GM19043 (cell line): ENCODE results near the gene F13B.
"Not testable (repeated sequence)": the region's sequence is repeated elsewhere in the genome, so short reads cannot be mapped to it uniquely, and the experiment has no call there.

Experiments
- ATAC-seq: cut with Tn5 transposase; IDR thresholded peaks from one replicate; pipeline ENCODE4 v1.9.1; 2021; ENCODE audit warnings: low read depth; ENCODE audit not compliant: unreplicated experiment

F13B gene

DNA sequence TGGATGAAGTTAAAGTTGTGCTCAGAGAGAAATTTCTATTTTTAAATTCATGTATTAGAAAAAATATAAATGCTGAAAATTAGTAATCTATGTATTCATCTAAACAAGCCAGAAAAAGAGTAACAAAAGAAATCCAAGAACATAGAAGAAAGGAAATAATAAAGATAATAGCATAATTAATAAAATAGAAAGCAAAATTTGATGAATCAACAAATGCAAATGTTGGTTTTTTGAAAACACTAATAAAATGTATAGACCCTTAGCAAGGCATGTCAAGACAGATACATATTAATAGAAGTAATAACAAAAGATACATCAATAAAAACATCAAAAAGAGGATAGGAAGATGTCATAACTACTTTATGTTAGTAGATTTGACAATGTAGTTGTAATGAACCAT is 18.0 kb downstream of the F13B start:
- no peak for ATAC-seq

DNA sequence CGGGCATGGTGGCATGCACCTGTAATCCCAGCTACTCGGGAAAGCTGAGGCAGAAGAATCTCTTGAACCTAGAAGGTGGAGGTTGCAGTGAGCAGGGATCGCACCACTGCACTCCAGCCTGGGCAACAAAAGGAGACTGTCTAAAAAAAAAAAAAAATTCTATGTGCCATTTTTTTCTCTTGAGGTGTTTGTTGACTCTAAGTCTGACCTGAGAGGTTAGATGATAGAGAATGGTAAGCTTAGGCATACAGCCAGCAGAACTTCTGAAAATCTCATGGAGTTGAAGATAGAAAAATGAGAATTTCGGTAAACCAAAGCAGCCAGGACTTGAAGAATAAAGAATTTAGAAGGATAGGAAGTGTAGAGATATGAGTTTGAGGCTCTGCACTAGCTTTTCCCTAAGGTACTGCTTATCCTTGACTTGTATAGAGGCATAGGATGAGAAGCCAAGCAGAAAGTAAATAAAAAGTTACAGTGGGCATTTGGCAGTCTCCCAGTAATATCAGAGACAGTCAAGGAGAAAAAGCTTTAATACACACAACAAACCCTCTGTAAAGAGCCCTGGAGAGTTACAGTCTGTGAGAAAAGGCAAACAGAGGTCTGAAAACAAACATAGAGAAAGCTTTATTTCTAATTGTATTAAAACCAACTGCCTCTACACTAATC is 24.3 kb downstream of the F13B start:
- no peak for ATAC-seq

DNA sequence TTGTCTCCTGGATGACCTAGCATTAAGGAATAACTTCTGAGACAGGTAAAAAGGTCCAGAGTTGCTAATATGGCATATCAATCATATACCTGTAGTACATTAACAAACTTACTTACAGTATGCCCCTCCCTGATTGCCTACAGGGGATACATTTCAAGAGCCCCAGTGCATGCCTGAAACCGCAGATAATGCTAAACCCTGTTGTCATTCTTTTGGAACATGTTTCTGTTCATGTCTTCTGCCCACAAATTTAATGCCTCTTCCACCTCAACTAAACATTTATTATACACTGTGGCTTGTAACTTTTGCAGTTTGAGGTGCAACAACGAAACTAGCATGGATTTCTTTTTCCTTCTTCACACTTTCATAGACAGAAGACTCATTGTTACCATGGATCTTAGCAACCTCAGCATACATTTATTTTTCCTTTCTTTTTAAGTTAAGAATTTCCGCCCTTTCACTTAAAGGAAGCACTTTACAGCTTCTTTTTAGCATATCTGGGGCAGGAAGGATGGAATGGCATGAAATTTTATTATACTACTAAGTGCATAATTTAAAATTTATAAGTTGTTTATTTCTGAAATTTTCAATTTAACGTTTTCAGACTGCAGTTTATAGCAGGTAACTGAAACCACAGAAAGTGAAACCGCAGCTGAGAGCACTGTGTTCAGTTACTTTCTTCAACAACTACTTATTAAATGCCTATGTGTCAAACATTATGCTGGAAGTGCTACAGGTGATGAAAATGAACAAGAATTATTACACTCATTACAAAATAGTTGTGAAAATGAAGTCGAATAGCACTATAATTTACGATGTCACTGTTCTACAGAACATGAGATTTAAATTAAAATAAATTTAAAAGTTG is 25.3 kb downstream of the F13B start:
- ATAC-seq = no peak

DNA sequence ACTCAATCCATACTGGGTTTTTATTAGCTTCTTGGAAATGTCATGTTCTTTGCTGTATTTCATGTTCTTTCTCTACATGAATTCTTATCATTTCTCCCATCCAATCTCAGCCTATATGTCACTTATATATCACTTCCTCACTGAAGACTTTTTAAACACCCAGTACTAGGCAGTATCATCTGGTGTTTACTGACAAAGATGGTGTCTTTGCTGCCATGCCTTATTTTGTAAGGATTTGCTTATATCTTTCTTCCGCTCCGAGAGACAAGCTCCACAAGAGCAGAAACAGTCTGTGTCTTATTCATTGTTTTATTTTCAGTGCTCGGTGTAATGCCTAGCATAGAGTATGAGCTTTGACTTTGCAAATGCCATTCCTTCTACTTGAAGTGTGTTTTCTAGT is 30.2 kb downstream of the F13B start:
- ATAC-seq = no peak

DNA sequence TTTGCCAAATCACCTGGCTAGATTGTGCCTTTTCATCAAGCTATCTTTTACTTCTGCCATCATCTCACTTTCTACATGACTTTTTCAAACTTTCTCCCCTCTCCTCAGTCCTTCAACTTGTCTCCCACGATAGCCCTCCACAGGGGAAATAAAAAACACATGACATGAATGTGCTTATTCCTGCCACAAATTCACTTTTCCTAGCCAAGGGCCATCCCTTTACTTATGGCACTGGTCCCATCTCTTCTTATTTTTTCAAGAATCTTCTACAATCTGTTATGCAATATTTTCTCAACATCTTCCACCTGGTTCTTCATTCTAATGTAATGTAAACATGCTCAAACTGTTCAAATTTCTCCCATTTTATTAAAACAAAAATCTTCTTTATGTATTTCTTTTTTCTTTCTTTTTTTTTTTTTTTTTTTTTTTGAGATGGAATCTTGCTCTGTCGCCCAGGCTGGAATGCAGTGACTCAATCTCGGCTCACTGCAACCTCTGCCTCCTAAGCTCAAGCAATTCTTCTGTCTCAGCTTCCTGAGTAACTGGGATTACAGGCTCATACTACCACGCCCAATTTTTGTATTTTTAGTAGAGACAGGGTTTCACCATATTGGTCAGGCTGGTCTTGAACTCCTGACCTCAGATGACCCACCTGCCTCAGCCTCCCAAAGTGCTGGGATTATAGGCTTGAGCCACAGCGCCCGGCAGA is 32.3 kb downstream of the F13B start:
- ATAC-seq = not testable (repeated sequence)

DNA sequence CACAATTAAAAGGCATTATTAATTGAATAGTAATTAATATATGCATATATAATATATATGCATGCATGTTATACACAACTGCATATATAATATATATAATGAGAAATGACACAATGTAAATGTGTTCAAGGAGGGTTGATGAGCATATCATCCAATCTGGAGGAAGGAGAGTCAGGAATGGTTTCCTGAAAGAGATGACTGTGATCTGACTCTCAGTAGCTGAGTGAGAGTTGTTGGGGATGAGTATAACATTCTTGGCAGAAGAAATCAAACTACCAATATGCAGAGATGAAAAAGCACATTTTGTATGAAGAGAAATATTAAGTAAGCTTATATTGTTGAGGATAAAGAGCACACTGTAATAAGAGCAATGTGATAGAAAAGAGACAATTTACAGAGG is 37.3 kb downstream of the F13B start:
- ATAC-seq = no peak

DNA sequence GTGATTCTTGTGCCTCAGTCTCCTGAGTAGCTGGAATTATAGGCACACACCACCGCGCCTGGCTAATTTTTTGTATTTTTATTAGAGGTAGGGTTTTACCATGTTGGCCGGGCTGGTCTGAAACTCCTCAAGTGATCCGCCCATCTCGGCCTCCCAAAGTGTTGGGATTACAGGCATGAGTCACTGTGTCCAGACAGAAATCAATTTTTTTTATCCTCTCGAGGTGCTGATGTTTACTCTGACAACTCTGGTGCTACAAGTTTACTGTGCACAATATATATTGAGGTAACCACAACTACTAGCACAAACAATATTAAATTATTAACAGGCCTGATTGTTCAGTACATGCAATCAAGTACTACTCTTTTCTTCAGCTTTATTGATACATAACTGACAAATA is 39.7 kb downstream of the F13B start:
- no peak for ATAC-seq

DNA sequence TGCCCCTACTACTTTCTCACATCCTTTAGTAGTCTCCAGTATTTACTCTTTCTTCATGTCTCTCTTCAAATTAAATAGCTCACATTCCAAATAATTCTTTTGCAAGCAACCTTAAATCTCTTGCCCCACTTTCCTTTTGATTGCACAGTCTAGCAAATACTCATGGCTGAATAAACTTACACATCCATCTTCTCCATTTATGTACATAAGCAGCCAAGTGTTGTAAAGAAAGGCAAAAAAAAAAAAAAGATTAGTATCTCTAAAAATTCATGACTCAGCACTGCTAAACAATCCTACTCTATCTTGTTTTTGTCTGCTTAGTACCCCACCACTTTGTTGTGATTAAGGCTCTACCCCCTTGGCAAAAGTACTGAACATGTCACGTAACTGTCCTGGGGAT is 42.6 kb downstream of the F13B start:
- ATAC-seq = no peak

DNA sequence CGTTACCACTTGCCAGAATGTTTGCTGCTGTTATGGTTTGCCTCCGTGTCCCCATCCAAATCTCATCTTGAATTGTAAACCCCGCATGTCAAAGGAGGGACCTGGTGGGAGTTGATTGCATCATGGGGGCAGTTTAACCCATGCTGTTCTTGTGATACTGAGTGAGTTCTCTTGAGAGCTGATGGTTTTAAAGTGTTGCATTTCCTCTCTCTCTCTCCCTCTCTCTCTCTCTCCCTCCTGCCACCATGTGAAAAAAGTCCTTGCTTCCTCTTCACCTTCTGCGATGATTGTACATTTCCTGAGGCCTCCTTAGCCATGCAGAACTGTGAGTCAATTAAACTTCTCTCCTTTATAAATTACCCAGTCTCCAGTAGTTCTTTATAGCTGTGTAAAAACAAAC is 45.3 kb downstream of the F13B start:
- no peak for ATAC-seq

GRCh38 chr1:197017558-197018146 is 49.4 kb downstream of the F13B start:
- no peak for ATAC-seq

DNA sequence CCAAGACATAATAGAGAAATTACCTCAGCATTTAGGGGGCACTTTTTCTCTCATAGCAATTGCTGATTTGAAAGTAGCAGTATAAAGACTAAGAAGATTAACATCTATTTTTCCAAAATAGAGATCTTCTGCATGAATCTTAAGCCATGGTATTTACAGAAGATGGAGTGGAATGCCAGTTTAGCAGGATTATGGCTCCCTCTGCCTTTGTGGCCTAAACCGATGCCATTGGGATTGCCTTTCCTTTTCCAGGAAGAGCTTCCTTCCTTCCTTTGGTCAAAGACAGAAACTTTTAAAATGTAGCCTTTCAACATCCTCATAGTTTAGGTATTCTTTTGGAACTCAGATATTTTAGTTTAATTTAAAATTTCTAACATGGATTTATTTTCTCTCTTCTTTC is 50.3 kb downstream of the F13B start:
- ATAC-seq = no peak

GRCh38 chr1:197013234-197013633 is 53.8 kb downstream of the F13B start:
- ATAC-seq = no peak

DNA sequence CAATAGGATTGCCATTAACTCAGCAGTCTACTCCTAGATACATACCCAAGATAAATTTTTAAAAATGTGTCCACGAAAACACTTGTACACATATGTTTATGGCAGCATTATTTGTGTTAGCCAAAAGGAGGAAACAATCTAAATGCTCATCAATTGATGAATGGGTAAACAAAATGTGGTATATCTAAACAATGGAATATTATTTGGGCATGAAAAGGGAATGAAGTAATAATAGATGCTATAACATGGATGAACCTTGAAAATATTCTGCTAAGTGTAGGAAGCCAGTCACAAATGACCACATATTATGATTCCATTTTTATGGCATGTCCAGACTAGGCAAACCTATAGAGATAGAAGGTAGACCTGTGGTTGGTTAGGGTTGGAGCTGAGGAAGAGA is 55.4 kb downstream of the F13B start:
- no peak for ATAC-seq

GRCh38 chr1:197008861-197009260 is 58.2 kb downstream of the F13B start:
- ATAC-seq = no peak

- ATAC-seq = no peak
Observed at GRCh38 chr1:197003132-197003531, 63.9 kb downstream of the F13B start.

DNA sequence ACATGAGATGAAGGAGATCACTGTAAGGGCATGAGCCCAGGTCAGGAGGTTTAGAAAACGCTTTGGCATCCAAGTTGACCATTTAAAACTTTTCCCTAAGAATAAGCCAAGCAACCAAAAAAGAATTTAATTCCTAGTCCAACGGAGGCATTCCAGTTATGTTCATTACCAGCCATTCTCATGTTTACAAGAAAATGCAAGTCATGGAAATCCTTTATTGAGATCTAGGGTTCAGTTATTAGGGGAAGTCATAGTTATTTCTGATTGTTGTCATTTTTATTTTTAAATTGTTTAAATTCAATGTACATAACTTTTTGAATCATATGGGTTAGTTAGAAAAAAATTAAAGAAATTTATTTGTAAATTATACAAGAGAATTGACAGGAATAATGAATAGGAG is 65.2 kb downstream of the F13B start:
- no peak for ATAC-seq

DNA sequence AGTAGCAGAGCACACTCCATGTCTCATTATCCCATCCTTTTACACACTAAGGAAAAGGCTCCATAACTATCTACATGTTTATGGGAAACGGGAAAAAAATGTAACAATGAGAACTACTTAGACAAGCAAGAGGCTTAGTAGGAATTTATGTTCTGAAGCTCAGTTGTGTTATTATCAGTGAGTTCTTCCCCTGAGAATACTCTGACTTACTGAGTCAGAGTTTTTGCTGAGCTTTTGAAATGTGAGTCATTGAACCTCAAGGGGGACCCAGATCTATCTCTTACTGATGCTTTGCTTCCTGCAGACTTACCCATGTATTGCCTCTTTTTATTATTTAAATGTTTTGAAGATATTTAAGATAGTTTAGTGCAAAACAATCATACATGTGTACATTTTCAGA is 69.6 kb downstream of the F13B start:
- no peak for ATAC-seq

DNA sequence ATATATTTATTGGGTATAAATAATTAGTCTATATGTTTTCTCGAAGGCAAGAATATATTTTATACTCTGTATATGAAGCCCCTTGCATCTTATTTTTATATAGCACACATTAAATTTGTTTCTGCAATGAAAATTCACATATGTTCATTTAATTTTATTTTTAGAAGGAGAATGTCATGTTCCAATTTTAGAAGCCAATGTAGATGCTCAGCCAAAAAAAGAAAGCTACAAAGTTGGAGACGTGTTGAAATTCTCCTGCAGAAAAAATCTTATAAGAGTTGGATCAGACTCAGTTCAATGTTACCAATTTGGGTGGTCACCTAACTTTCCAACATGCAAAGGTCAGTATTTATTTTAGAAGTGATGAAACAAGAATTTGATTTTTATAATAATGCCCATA is 73.1 kb downstream of the F13B start:
- no peak for ATAC-seq

DNA sequence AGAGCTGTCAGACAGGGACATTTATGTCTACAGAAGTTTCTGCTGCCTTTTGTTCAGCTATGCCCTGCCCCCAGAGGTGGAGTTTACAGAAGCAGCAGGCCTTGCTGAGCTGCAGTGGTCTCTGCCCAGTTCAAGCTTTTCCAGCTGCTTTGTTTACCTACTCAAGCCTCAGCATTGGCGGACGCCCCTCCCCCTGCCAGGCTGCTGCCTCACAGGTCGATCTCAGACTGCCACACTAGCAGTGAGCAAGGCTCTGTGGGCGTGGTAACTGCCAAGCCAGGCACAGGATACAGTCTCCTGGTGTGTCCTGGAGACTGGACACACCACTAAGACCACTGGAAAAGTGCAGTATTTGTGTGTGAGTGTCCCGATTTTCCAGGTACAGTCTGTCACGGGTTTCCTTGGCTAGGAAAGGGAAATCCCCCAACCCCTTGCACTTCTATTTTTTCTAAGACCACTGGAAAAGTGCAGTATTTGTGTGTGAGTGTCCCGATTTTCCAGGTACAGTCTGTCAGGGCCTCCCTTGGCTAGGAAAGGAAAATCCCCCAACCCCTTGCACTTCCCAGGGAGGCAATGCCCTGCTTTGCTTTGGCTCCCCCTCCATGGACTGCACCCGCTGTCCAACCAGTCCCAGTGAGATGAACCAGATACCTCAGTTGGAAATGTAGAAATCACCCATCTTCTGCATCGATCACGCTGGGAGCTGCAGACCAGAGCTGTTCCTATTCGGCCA is 75.0 kb downstream of the F13B start:
- ATAC-seq = not testable (repeated sequence)
